Measurements from ENCODE around the gene HSD11B1.

HSD11B1 gene

DNA sequence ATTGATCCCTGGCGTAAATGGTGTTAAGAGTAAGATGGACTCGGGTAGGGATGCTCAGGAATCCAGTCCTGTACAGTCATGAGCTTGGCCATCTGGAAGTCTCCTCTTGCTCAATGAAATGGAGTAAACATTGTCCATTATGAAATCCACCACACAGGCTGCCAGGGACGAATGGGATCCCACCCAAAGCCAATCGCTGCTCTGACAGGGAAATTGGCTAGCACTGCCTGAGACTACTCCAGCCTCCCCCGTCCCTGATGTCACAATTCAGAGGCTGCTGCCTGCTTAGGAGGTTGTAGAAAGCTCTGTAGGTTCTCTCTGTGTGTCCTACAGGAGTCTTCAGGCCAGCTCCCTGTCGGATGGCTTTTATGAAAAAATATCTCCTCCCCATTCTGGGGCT is at the start of gene HSD11B1:
TSS of gene HSD11B1 (plus strand) at position 263 of the 400 bp plus-strand sequence. CDS start at position 360, 97 bp downstream.
- TF ChIP-seq JUND (IDR thresholded peaks at IDR 0.05; ENCODE audit: low read depth), result no peak
- DNase-seq (ENCODE audit: low read depth in 1 of 2, low spot score in 1 of 2), result no peak
- in situ Hi-C loops (cut with HindIII; ENCODE audit: low pct_unique_long_range_greater_than_20kb, low sequenced_read_pairs), result no loop called here

DNA sequence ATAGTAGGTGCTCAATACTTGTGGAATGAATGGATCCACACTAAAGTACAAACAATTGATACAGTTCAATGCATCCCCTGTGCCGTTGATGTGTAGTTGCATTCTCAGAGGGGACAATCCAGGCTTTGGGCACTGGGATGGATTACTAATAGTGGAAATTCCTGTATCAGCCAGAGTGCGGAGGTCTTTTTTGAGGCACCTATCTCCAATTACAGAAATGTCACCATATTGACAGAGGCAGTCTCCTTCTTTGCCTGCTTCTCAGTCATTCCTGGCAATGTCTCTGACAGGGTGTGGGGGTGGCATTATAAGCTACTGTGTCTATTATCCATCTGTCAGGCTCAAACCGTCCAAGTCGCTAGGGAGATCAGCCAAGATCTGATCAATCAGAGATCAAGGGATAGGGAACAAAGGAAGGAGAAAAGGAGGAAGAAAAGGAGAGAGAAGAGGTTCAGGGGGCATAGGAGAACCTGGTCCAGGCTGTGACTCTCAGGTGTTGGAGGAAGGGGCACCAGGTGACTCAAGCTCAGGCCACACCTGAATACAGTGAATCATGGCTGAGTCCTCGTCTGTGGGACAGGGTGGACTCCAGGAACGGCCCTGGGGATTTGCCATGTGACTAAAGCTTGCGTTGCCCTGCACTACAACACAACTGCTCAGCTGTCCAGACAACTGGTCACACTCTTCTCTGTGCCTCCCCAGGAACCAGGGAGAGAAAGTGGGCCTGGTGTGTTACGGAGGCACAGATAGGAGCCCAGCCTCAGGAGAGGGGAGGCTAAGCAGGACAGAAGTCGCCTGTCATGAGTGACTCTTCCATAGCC is 49.0 kb upstream of the HSD11B1 start:
- DNase-seq (ENCODE audit: low read depth in 1 of 2, low spot score in 1 of 2), result no peak
- in situ Hi-C loops (cut with HindIII; ENCODE audit: low pct_unique_long_range_greater_than_20kb, low sequenced_read_pairs), result no loop called here
- no peak for TF ChIP-seq JUND (IDR thresholded peaks at IDR 0.05; ENCODE audit: low read depth)

DNA sequence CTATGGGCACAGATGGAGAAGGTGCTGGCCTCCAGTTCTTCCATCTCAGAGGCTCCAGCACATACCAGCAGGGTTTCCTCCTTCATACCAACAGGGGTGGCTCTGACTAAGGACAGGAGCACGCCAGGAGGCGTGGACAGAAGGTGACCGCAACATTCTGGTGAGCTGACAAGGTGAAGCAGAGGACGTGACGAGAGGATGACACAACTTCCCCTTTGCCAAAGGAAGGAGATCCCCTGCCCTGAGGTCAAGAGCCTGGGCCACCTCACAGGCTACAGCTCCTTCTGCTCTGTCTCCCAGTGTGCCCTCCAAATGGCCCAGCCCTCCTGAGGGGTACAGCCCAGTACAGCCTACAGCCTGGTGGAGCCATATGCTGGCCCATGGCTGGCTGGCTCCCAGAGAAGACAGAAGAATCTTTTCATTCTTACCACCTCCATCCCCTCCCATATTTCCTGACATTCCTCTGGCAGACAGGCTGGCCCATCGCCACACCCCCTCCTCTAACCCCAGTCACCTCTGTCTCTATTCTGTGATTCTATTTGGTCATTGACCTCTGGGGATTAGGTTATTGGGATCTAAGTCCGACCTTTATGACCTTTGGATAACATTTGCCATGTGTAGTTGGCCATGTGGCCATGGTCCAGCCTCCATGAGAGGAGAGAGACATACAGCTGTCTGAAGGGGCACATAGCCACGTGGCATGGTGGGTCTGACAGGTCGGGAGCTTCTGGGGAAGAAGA is 47.3 kb upstream of the HSD11B1 start:
- no peak for TF ChIP-seq JUND (IDR thresholded peaks at IDR 0.05; ENCODE audit: low read depth)
- no peak for DNase-seq (ENCODE audit: low read depth in 1 of 2, low spot score in 1 of 2)
- in situ Hi-C loops (cut with HindIII; ENCODE audit: low pct_unique_long_range_greater_than_20kb, low sequenced_read_pairs), result no loop called here

DNA sequence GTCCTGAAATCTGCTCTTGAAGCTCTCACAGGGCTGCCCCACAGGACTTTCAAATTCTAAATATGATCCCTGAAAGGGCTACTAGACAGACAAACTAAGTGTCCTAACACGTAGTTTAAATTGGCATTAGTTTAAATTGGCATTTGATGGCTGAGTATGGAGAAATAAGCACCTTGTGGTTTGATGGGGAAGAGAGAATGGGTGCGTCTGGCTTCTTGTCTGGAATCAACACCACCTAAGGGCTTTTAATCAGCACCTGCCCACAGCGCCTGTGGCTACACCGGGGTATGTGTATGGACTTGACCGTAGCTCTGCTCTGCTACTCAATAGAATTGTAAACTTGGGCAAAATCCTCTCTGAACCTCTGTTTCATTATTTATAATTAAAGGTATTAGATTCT is 46.7 kb upstream of the HSD11B1 start:
- no peak for DNase-seq (ENCODE audit: low read depth in 1 of 2, low spot score in 1 of 2)
- in situ Hi-C loops (cut with HindIII; ENCODE audit: low pct_unique_long_range_greater_than_20kb, low sequenced_read_pairs), result no loop called here
- TF ChIP-seq JUND (IDR thresholded peaks at IDR 0.05; ENCODE audit: low read depth), result no peak

DNA sequence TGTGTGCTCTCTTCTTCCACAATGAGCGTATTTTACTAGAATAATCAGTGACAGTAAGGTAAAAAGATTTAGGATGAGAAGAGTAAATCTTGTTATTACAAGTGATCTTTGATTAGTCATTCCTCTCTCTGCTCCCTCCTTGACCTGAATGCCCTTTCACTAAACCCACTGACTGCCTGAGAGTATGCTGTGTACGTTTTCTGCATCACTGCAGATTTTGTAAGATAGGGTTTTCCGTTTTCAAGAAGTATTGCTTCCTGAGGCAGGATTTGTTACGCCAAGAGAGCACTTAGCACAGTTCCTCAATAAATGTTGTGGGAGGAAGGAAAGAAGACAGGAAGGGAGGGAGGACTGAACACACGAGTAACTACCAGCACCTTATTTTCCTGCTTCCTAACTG is 44.7 kb upstream of the HSD11B1 start:
- TF ChIP-seq JUND (IDR thresholded peaks at IDR 0.05; ENCODE audit: low read depth), result no peak
- in situ Hi-C loops (cut with HindIII; ENCODE audit: low pct_unique_long_range_greater_than_20kb, low sequenced_read_pairs), result no loop called here
- no peak for DNase-seq (ENCODE audit: low read depth in 1 of 2, low spot score in 1 of 2)

DNA sequence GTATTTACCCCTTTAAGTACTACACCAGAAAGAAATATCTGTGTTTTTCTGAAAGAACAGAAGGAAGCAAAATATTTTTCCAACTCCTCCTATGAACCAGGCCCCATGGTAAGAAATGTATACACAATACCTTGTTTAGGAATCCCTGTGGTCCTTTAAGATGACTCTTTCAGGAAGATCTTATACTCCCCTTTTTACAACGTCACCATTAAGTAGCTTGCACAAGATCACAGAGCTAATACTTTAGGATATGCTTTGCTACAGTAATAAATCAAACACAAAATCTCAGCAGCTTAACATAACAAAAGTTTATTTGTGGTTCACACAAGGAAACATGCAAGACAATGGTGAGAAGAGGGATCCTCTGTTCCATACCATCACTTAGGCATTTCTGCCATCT is 43.6 kb upstream of the HSD11B1 start:
- no peak for DNase-seq (ENCODE audit: low read depth in 1 of 2, low spot score in 1 of 2)
- TF ChIP-seq JUND (IDR thresholded peaks at IDR 0.05; ENCODE audit: low read depth), result no peak
- in situ Hi-C loops (cut with HindIII; ENCODE audit: low pct_unique_long_range_greater_than_20kb, low sequenced_read_pairs), result no loop called here

DNA sequence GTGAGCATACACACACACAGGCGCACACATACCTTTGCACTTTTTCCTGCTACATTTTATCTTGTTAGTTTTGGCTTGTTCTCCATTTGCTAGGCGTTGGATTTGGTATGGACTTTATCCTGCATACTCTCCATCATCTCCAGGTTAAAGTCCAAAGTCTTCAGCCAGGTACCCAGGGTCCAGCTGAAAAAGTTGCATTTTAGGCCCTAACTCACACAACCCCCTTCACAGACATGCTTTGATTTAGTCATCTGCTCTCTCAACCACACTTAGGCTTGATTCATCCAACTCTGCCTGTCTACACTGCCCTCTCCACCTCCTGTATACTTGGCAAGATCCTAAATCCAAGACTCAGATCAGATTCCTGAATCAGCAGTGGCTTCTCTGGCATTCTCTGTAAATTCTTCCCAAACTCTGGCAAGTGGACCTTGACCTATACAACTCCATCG is 41.7 kb upstream of the HSD11B1 start:
- DNase-seq (ENCODE audit: low read depth in 1 of 2, low spot score in 1 of 2), result no peak
- no peak for TF ChIP-seq JUND (IDR thresholded peaks at IDR 0.05; ENCODE audit: low read depth)
- in situ Hi-C loops (cut with HindIII; ENCODE audit: low pct_unique_long_range_greater_than_20kb, low sequenced_read_pairs), result no loop called here

DNA sequence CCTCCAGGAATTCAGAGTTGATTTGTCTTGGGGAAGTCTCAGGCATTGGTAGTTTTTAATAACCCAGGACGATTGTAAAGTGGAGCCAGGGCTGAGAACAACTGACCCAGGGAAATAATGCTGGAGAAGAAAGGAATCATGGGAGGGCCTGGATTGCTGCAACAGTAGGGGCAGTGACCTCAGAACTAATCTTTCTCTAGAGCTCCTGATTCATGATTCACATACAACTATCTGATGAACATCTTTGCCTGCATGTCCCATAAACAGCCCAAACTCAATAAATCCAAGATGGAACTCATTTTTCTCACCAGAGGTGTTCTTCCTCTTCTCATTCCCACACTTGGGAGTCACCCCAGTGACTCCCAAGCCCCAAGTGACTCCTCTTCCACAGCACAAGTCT is 37.5 kb upstream of the HSD11B1 start:
- in situ Hi-C loops (cut with HindIII; ENCODE audit: low pct_unique_long_range_greater_than_20kb, low sequenced_read_pairs), result no loop called here
- TF ChIP-seq JUND (IDR thresholded peaks at IDR 0.05; ENCODE audit: low read depth), result no peak
- DNase-seq (ENCODE audit: low read depth in 1 of 2, low spot score in 1 of 2), result no peak

DNA sequence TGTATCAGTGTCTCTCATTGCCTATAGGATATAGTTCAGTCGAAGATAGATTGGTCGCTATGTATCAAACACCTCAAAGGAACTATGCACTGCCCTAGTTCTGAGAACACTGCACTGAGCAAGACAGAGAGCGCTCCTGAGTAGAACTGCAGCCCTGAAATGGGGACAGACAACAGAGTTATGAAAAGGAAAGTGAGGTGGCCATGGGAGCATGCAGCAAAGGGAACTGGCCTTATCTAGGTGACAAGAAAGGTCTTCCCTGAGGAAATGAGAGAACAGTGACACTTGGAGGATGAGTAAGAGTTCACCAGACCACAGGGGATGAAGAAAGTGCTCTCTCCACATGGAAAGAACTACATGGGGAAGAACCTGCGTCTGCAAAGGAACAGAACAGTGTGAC is 36.9 kb upstream of the HSD11B1 start:
- DNase-seq (ENCODE audit: low read depth in 1 of 2, low spot score in 1 of 2), result no peak
- TF ChIP-seq JUND (IDR thresholded peaks at IDR 0.05; ENCODE audit: low read depth), result no peak
- in situ Hi-C loops (cut with HindIII; ENCODE audit: low pct_unique_long_range_greater_than_20kb, low sequenced_read_pairs), result no loop called here

DNA sequence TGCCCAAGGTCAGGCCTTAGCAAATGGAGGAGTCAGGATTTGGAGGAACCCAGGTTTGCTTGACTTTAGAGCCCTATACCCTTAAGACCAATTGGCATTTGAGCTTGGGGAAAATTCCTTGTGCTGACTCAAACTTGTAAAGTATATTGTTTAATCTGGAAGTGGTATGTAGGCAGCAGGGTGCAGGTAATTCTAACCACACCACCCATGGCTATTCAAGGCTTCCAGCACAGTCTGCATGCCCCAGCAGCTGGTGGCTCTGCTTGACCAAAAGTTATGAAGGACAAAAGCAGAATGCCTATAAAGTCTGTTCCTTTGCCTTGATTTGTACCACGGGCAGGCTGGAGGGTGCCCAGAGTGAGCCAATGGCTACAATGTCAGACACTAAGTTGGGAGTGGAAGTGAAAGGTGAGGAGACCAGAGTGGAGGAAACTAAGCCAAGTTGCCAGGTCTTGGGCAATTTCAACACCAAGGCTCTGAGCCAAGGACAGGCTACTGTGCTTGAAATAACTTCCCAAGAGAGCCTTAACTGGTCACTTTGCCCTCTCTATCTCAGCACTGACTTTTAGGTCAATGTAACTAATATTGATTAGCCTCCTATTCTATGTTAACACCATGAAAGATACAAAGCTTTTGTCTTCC is 34.1 kb upstream of the HSD11B1 start:
- TF ChIP-seq JUND (IDR thresholded peaks at IDR 0.05; ENCODE audit: low read depth), result no peak
- no peak for DNase-seq (ENCODE audit: low read depth in 1 of 2, low spot score in 1 of 2)
- in situ Hi-C loops (cut with HindIII; ENCODE audit: low pct_unique_long_range_greater_than_20kb, low sequenced_read_pairs), result no loop called here

DNA sequence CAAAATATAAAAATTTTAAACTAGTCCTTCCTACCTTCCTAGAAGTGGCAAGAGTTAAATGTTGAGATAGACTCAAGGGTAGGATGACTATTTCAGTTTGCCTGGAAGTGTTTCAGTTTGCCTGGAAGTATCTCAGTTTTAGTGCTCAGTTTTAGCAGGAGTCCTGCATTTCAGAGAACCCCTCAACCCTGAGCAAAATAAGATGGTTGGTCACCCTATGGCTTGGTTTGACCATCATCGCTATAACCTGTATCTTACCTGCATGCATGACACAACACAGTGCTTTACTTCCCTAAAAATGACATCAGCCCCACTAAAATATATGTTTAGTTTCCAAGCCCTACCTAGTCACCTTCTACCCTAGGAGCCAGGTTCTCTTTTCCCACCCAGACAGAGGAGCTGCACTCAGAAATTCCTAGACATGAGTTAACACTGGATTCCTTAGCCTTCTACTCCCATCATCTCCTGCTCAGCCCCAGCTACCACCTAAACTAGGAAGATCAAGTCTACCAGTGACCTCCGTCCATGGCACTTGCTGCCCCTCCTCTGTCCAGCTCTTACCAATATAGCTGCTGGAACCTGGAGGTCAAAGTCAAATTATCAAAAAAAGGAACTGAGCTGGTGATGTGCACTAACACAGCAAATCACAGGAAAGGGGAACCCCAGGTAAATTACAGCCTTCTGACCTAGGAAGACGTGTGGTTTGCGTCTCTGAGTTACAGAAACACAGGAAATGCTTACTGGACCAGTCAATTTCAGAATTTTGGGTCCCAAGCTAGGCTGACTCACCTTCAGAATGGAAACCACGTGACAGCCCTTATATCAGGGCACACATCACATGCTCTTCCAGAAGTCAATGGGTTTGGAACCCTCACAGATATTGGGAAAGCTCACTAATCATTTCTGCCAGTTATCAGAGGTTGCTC is 31.7 kb upstream of the HSD11B1 start:
- no peak for TF ChIP-seq JUND (IDR thresholded peaks at IDR 0.05; ENCODE audit: low read depth)
- DNase-seq (ENCODE audit: low read depth in 1 of 2, low spot score in 1 of 2), result no peak
- in situ Hi-C loops (cut with HindIII; ENCODE audit: low pct_unique_long_range_greater_than_20kb, low sequenced_read_pairs), result no loop called here

Measured in T47D (cell line).